Measurements from ENCODE around the gene KNDC1.

KNDC1 gene

DNA sequence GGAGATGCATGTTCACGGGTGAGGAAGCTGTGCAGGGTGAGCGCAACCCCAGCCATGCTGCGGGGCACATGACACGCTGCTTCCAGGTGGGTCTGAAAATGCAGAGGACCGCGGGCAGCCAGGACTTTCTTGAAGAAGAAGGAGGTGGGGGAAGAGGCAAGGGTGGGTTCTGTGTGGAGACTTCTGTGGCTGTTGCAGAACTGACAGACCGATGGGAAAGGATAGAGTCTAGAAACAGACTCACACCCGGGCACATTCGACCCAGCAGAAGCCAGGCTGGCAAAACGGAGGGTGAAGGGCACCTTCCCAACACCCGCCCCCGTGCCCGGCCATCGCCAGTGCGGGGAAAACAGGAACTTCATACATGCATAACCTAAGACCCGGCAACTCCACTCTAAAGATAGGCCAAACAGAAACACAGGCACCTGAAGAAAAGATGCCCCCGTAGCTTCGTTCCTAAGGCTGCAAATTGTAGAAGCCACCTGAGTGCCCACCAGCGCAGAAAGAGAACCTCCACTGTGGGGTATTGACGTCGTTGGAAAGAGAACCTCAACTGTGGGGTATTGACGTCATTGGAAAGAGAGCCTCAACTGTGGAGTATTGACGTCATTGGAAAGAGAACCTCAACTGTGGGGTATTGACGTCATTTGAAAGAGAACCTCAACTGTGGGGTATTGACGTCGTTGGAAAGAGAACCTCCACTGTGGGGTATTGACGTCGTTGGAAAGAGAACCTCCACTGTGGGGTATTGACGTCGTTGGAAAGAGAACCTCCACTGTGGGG is 4.8 kb upstream of the KNDC1 start:
- H3K36me3 ChIP-seq (ENCODE audit: control insufficient read depth, insufficient read depth, low read length): no peaks in the 10 kb centered on the region
- no peaks in the 10 kb centered on the region for H3K27me3 ChIP-seq (ENCODE audit: control insufficient read depth, insufficient read depth, low read length)
- no peak overlapping the region for H3K4me3 ChIP-seq (ENCODE audit: low read length)
- H3K4me1 ChIP-seq (ENCODE audit: control insufficient read depth, insufficient read depth, low read length): no peaks in the 10 kb centered on the region
- H3K27ac ChIP-seq (ENCODE audit: low read depth, low read length): no peak overlapping the region
- no peak overlapping the region for H3K9ac ChIP-seq (ENCODE audit: low read length)

DNA sequence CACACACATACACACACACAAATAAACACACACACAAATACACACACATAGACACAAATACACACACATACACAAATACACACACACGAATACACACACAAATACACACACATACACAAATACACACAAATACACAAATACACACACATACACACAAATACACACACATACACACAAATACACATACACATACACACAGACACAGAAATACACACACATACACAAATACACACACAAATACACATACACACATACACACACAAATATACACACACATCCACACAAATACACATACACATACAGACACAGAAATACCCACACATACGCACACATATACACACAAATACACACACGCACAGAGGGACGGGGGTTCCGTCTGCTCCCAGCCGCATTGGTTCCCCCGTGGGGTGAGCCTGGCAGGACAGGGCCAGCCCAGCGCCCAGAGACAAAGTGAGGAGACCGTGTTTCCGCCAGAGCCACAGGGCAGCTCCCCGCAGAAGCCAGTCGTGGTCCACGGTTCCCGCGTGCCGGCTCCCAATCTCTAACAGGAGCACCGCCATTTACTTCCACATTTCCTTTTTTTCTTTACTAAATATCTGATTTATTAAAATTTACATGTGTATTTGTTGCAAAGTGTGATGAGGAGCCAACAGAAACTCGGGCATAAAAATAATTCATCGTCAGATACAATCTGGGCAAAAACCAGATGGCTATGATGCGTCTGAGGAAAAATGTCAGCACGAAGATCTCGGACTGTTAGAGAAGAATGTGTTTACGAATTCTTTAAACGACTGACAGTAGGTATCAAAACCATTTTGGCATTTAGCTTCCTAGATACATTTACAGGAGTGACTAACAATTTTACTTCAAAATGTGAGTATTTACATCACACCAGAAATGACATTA is 3.1 kb upstream of the KNDC1 start:
- no peak overlapping the region for H3K9ac ChIP-seq (ENCODE audit: low read length)
- no peaks in the 10 kb centered on the region for H3K36me3 ChIP-seq (ENCODE audit: control insufficient read depth, insufficient read depth, low read length)
- H3K4me3 ChIP-seq (ENCODE audit: low read length): no peak overlapping the region
- H3K27ac ChIP-seq (ENCODE audit: low read depth, low read length): no peak overlapping the region
- peaks cover 7% of the 10 kb centered on the region for H3K27me3 ChIP-seq (ENCODE audit: control insufficient read depth, insufficient read depth, low read length)
- no peaks in the 10 kb centered on the region for H3K4me1 ChIP-seq (ENCODE audit: control insufficient read depth, insufficient read depth, low read length)

DNA sequence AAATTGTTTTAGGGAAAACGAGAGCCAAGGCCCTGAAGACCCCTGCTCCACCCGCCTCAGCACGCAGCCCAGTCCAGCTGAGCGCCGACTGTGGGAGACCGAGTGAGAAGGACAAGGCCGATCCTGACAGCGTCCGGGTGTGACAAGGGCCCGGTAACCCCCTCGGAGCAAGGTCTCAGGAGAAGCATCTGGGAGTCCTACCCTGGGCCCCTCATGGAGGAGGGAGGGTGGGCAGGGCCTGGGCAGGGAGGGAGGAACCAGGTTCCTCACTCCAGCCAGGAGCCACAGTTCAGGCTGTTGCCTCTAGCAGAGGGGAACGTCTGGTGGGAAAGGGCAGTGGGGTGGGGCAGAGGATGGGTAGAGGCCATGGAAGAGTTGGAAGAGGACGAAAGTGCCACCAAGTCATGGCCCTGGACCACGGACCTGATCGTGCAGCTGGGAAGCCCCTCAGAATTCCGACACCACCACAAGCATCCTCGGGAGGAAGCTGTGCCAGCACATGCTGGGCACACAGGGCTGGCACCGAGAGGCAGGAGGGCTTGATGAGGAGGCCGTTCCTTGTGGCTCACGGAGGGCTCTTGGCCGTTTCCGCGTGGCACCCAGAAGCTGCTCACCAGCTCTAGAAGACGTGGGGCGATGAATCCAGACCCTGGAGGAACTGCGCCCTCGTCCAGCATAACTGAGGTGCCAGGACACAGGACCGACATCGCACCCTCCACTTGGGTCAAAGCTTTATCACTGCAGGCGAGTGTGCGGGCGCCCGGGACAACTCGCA is 2.2 kb upstream of the KNDC1 start:
- Histone ChIP-seq H3K9ac (ENCODE audit: low read length) (no peak overlapping the region), H3K27ac (ENCODE audit: low read depth, low read length) (no peak overlapping the region)

DNA sequence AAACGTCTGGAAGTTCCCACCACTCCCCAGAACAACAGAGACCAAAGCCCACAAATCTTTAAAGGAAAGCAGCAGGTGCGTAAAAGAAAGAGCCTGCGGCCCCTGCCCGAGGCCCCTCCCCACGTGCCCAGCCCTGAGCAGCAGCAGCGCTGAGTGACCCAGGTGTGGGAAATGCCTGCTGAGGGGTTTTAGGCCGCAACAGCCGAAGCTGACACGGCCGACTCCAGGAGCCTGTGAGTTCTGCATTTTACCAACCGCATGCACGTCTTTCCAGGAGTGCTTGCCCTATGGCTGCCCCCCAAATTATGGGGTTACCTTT is 1.6 kb upstream of the KNDC1 start:
- Histone ChIP-seq H3K4me1 (ENCODE audit: control insufficient read depth, insufficient read depth, low read length) (no peaks in the 10 kb centered on the region), H3K36me3 (ENCODE audit: control insufficient read depth, insufficient read depth, low read length) (no peaks in the 10 kb centered on the region), H3K27me3 (ENCODE audit: control insufficient read depth, insufficient read depth, low read length) (peaks cover 12% of the 10 kb centered on the region), H3K27ac (ENCODE audit: low read depth, low read length) (no peak overlapping the region), H3K4me3 (ENCODE audit: low read length) (no peak overlapping the region), H3K9ac (ENCODE audit: low read length) (no peak overlapping the region)

More for the DNA sequence above, 2.2 kb upstream of the KNDC1 start:
- H3K36me3 ChIP-seq (ENCODE audit: control insufficient read depth, insufficient read depth, low read length): no peaks in the 10 kb centered on the region
- peaks cover 9% of the 10 kb centered on the region for H3K27me3 ChIP-seq (ENCODE audit: control insufficient read depth, insufficient read depth, low read length)
- no peak overlapping the region for H3K4me3 ChIP-seq (ENCODE audit: low read length)
- H3K4me1 ChIP-seq (ENCODE audit: control insufficient read depth, insufficient read depth, low read length): no peaks in the 10 kb centered on the region

DNA sequence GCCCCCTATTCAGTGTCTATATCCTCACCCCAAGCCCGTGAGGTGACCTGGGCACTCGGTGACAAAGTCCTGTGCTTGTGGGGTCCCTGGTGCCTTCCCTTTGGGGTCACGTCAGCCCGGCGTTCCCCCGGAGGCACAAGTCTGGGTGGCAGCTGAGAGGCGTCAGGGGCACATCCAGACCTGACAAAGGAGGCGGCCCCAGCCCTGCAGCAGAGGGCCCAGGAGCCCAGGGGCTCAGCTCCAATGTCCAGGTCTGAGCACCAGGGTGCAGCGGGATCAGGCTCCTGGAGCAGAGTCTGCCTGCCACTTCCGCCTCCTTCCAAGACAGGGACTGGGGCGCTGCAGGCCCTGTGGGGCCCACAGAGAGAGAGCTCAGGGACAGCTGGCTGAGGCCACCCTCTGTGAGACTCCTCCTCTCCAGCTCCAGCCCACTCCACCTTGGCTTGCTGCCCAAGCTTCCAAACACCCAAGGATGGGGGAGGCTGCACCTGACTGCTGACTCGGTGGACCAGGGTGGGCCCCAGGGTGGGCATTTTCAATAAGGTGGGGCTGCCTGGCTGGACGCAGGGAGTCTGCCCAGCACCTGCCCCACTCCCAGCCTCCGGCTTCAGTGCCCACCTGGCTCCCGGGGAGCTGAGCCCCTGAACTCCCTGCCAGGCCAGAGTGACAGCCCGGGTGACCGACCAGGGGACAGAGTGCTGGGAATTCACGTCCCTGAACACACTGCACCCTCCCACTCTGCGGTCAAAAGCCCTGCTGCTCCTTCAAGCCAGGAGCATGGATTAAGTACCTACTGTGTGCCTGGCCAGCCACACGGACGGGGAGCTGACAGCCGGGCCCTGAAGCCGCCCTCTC is 1.0 kb upstream of the KNDC1 start:
- Histone ChIP-seq H3K27ac (ENCODE audit: low read depth, low read length) (no peak overlapping the region), H3K4me3 (ENCODE audit: low read length) (no peak overlapping the region), H3K27me3 (ENCODE audit: control insufficient read depth, insufficient read depth, low read length) (peaks cover 12% of the 10 kb centered on the region), H3K4me1 (ENCODE audit: control insufficient read depth, insufficient read depth, low read length) (no peaks in the 10 kb centered on the region), H3K36me3 (ENCODE audit: control insufficient read depth, insufficient read depth, low read length) (no peaks in the 10 kb centered on the region), H3K9ac (ENCODE audit: low read length) (no peak overlapping the region)

DNA sequence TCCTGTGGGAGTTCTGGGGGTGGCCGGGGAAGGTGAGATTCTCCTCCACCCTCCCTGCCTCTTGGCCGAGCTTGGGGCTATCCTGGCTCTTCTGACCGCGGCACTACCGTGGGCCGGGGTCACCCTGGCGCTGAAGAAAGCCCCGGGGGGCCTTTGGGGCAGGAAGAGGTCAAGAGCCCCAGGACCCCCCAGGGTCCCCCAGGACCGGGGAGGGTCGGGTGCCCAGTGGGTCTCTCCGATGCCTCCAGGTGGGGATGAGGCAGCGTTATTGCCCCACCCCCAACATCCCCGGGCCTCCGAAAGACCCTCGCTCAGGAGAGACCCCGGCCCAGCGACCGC is 439 bp upstream of the KNDC1 start:
- H3K27ac ChIP-seq (ENCODE audit: low read depth, low read length): no peak overlapping the region
- H3K4me1 ChIP-seq (ENCODE audit: control insufficient read depth, insufficient read depth, low read length): no peaks in the 10 kb centered on the region
- H3K36me3 ChIP-seq (ENCODE audit: control insufficient read depth, insufficient read depth, low read length): no peaks in the 10 kb centered on the region
- H3K4me3 ChIP-seq (ENCODE audit: low read length): no peak overlapping the region
- H3K9ac ChIP-seq (ENCODE audit: low read length): no peak overlapping the region
- H3K27me3 ChIP-seq (ENCODE audit: control insufficient read depth, insufficient read depth, low read length): peaks cover 12% of the 10 kb centered on the region

DNA sequence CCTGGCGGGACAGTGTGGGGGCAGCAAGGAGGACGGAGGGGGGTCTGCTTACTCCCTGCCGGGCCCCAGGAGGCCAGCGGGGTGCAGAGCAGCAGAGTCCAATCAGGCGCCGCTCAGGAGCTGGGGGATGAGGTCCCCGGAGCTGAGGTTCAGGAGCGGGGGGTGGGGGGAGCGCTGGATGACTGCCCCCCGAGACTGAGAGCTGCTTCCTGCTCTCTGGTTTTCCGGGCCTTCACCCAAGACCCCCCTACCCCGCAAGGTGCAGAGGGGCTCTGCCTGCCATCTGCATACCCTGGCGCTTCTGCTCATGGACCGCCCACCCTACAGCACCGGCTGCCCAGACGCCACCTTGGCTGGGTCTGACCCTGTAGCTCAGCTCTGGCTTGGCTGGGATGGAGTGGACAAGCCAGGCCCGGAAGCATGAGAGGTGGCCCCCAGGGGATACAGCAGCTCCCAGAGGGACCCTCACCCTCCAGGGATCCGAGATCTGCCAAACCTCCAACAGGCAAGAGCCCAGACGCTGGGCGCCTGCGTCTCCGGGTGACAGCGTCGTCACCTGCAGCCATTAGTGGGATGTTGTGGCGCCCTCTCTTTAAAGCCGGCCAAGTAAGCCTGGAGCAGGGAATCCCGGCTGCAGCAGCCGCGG is 930 bp downstream of the KNDC1 start:
- Histone ChIP-seq H3K27ac (ENCODE audit: low read depth, low read length) (no peak overlapping the region), H3K4me1 (ENCODE audit: control insufficient read depth, insufficient read depth, low read length) (no peaks in the 10 kb centered on the region), H3K27me3 (ENCODE audit: control insufficient read depth, insufficient read depth, low read length) (peaks cover 12% of the 10 kb centered on the region), H3K4me3 (ENCODE audit: low read length) (peak overlapping the region; percentile 51), H3K9ac (ENCODE audit: low read length) (no peak overlapping the region), H3K36me3 (ENCODE audit: control insufficient read depth, insufficient read depth, low read length) (no peaks in the 10 kb centered on the region)

DNA sequence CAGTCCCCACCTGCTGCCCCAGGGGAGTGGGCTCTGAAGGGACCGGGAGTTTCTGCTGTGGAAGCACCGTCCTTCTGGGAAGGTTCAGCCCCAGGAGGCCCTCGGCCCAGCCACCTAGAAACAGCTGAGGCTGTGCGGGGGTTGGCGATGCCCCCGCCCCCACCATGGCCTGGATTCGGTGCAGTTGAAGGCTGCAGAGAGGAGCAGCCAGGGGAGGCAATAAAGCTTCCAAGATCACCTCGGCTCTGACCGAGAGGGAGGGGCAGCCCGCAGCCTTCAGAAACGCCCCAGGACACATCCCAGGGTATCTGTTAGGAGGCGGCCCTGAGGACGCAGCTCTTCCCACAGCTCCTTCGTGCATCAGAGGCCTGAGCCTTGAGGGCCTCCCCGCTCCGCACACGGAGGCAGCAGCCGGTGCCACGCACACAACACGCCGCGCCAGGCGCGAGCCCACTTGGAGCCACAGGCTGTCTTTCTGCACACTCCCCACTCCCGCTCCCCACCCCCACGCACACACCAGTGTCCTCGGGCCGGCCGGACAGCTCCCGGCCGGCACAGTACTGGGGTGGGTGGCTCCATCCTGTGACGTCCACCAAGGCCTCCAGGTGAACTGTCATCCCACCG is 1.6 kb downstream of the KNDC1 start:
- peaks cover 12% of the 10 kb centered on the region for H3K27me3 ChIP-seq (ENCODE audit: control insufficient read depth, insufficient read depth, low read length)
- H3K9ac ChIP-seq (ENCODE audit: low read length): no peak overlapping the region
- H3K4me3 ChIP-seq (ENCODE audit: low read length): peak overlapping the region; percentile 25
- H3K27ac ChIP-seq (ENCODE audit: low read depth, low read length): no peak overlapping the region
- H3K36me3 ChIP-seq (ENCODE audit: control insufficient read depth, insufficient read depth, low read length): no peaks in the 10 kb centered on the region
- H3K4me1 ChIP-seq (ENCODE audit: control insufficient read depth, insufficient read depth, low read length): no peaks in the 10 kb centered on the region

DNA sequence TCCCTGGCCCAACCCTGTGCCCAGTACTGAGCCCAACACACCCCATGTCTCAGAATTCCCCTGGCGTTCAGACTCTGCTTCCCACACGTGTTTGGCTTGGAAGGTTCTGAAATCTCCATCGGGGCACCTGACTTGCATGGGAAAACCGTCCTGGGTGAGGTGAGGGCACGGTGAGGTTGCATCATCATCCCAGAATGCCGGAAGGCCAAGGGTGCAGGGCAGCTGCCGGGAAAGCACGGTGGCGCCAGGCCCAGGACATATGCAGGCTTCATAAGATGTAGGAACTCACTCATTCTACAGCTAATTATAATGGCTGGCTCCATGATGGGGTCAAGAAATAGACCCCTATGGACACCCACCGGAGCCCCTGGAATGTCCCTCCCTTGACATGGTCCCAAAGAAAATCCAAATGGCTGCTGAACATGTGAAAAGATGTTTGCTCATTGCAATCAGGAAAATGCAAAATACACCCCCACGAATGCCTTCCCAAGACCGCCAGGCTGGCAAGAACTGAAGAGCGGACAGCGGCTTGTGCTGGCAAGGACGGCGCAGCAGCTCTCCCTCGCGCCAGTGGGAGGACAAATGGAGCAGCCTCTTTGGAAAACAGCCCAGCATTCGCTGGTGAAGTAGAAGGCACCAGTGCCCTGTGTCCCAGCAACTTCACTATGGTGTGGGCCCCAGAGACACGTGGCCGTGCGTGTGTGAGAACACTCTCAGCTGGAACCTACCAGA is 2.3 kb downstream of the KNDC1 start:
- H3K9ac ChIP-seq (ENCODE audit: low read length): no peak overlapping the region
- H3K27ac ChIP-seq (ENCODE audit: low read depth, low read length): no peak overlapping the region
- H3K27me3 ChIP-seq (ENCODE audit: control insufficient read depth, insufficient read depth, low read length): peaks cover 12% of the 10 kb centered on the region
- H3K4me3 ChIP-seq (ENCODE audit: low read length): no peak overlapping the region
- no peaks in the 10 kb centered on the region for H3K36me3 ChIP-seq (ENCODE audit: control insufficient read depth, insufficient read depth, low read length)
- no peaks in the 10 kb centered on the region for H3K4me1 ChIP-seq (ENCODE audit: control insufficient read depth, insufficient read depth, low read length)

DNA sequence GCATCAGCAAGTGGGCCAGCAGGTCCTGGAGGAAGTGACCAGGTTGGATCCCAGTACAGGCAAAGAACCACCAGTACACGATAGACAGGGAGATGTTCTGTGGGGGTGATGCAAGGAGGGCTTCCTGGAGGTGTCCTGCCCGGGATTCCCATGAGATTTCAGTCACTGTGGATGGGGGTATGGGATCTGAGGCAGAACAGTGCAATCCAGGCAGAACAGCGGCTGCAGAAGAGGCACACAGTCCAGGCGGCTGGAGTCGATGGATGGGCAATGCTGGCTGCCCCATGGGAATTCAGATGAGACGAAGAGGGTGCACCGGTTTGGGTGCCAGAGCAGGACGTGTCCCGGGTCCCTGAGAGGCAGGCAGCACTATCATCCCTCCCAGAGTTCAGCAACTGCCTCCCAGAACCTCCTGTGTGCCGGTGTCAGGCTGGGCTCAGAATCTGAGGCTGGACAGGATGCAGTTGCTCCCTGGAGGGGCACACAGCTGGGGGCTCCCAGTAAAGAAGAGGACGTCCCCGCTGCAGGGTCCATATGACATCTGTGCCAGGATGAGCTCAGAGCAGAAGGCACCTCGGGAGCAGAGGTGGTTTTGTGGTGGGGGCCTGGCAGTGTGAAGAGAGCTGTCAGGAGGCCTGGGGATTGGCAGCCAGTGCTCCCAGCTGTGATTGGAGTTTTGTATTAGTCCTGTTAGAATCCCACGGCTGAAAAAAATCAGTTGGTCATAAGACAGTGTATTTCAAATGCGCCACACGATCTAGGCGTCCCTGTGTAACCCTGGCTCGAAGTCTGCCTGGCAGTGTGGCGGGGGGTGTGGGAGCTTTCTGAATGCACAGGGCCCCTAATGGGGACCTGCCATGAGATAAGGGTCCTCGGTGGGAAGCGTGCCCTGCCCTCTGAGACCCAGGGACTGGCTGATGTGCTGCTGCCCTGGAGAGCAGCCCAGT is 3.2 kb downstream of the KNDC1 start:
- Histone ChIP-seq H3K9ac (ENCODE audit: low read length) (no peak overlapping the region), H3K27ac (ENCODE audit: low read depth, low read length) (no peak overlapping the region), H3K27me3 (ENCODE audit: control insufficient read depth, insufficient read depth, low read length) (peaks cover 12% of the 10 kb centered on the region), H3K4me3 (ENCODE audit: low read length) (no peak overlapping the region), H3K36me3 (ENCODE audit: control insufficient read depth, insufficient read depth, low read length) (no peaks in the 10 kb centered on the region), H3K4me1 (ENCODE audit: control insufficient read depth, insufficient read depth, low read length) (no peaks in the 10 kb centered on the region)

All from rectal smooth muscle tissue (tissue), 1 donor.